ENCODE data around the gene TAOK1. TPM values are rescaled to one million over a fixed set of nuclear protein-coding genes. Genes with fewer than 3 reads are reported as not detected.

The TAOK1 gene
- total RNA-seq, 1 donor from 2014 or later, result 63.5 TPM

GRCh38 chr17:29575511-29576213, 185.5 kb downstream of the TAOK1 start:
- Mint-ChIP-seq H3K9me3 (no peaks in the 10 kb centered on the region), H3K4me1 (ENCODE audit: unreplicated experiment) (peaks cover 10% of the 10 kb centered on the region), H3K4me3 (no peak overlapping the region), H3K27me3 (no peaks in the 10 kb centered on the region), H3K36me3 (peaks cover 12% of the 10 kb centered on the region), H3K27ac (peak overlapping the region; percentile 50)
- DNase-seq (ENCODE audit: extremely low spot score, unreplicated experiment), result peak; percentile 68
- TF ChIP-seq, protein P1, sequence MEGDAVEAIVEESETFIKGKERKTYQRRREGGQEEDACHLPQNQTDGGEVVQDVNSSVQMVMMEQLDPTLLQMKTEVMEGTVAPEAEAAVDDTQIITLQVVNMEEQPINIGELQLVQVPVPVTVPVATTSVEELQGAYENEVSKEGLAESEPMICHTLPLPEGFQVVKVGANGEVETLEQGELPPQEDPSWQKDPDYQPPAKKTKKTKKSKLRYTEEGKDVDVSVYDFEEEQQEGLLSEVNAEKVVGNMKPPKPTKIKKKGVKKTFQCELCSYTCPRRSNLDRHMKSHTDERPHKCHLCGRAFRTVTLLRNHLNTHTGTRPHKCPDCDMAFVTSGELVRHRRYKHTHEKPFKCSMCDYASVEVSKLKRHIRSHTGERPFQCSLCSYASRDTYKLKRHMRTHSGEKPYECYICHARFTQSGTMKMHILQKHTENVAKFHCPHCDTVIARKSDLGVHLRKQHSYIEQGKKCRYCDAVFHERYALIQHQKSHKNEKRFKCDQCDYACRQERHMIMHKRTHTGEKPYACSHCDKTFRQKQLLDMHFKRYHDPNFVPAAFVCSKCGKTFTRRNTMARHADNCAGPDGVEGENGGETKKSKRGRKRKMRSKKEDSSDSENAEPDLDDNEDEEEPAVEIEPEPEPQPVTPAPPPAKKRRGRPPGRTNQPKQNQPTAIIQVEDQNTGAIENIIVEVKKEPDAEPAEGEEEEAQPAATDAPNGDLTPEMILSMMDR (conservative IDR thresholded peaks at IDR 0.05), result no peak

GRCh38 chr17:29576214-29577000, 186.2 kb downstream of the TAOK1 start:
- no peak for DNase-seq (ENCODE audit: extremely low spot score, unreplicated experiment)
- peaks cover 8% of the 10 kb centered on the region for H3K36me3 Mint-ChIP-seq
- H3K9me3 Mint-ChIP-seq, result no peaks in the 10 kb centered on the region
- peaks cover 6% of the 10 kb centered on the region for H3K4me1 Mint-ChIP-seq (ENCODE audit: unreplicated experiment)
- TF ChIP-seq, protein P1 (conservative IDR thresholded peaks at IDR 0.05), result no peak
- H3K27ac Mint-ChIP-seq, result no peak overlapping the region
- no peaks in the 10 kb centered on the region for H3K27me3 Mint-ChIP-seq
- no peak overlapping the region for H3K4me3 Mint-ChIP-seq

- TF ChIP-seq, protein P1 (conservative IDR thresholded peaks at IDR 0.05), result no peak
- no peaks in the 10 kb centered on the region for H3K9me3 Mint-ChIP-seq
- no peak for DNase-seq (ENCODE audit: extremely low spot score, unreplicated experiment)
- H3K4me1 Mint-ChIP-seq (ENCODE audit: unreplicated experiment), result peaks cover 6% of the 10 kb centered on the region
- peaks cover 8% of the 10 kb centered on the region for H3K36me3 Mint-ChIP-seq
- no peak overlapping the region for H3K4me3 Mint-ChIP-seq
- no peak overlapping the region for H3K27ac Mint-ChIP-seq
- H3K27me3 Mint-ChIP-seq, result no peaks in the 10 kb centered on the region
These were observed 186.8 kb downstream of the TAOK1 start for GRCh38 chr17:29577001-29577370.

DNA sequence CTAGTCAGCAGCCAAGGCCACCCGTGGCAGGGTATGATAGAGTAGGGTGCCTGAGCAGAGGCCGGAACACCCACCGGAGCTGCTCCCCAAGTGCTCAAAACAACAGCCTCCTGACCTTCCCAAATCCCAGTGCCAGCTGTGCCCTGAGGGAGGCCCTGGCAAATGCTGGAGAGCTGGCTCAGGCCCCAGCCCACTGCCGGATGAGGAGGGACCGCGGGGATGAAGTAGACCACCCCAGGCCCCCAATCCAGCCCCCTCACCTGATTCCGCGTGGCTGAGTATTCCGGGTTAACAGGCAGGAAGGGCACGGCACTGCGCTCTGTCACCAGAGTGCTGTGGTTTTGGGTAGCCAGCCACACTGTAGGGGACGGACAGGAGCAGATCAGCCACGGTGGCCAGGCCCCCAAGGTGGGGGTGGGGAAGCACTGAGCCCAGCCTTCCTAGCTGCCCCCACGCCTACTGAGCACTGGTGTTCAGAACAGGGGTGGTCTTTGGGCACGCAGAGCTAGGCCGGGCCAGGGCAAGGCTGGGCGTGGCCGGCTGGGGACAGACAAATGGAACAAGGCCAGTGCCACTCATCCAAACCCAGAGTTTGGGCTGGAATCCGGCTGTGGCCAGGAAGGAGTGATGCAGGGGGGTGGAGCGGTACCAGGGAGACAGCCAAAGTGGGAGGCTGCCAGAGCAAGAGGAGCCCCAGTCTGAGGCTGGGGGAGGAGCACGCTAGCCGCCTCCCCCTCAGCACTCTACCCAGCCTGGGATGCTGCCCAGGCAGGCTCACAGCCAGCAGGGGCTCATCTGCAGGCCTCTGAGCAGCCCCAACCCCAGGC, 187.4 kb downstream of the TAOK1 start:
- DNase-seq (ENCODE audit: extremely low spot score, unreplicated experiment), result no peak
- Mint-ChIP-seq H3K9me3 (no peaks in the 10 kb centered on the region), H3K27ac (no peak overlapping the region), H3K36me3 (peaks cover 8% of the 10 kb centered on the region), H3K4me1 (ENCODE audit: unreplicated experiment) (peaks cover 6% of the 10 kb centered on the region), H3K4me3 (no peak overlapping the region), H3K27me3 (no peaks in the 10 kb centered on the region)
- TF ChIP-seq, protein P1 (conservative IDR thresholded peaks at IDR 0.05), result no peak

- H3K36me3 Mint-ChIP-seq, result peaks cover 8% of the 10 kb centered on the region
- no peak for DNase-seq (ENCODE audit: extremely low spot score, unreplicated experiment)
- no peak overlapping the region for H3K4me3 Mint-ChIP-seq
- TF ChIP-seq, protein P1 (conservative IDR thresholded peaks at IDR 0.05), result no peak
- no peak overlapping the region for H3K27ac Mint-ChIP-seq
- peaks cover 6% of the 10 kb centered on the region for H3K4me1 Mint-ChIP-seq (ENCODE audit: unreplicated experiment)
- H3K9me3 Mint-ChIP-seq, result no peaks in the 10 kb centered on the region
- no peaks in the 10 kb centered on the region for H3K27me3 Mint-ChIP-seq
These were observed 188.7 kb downstream of the TAOK1 start for GRCh38 chr17:29578626-29579485.
